ENCODE data around the gene SHLD2.
"Not testable (repeated sequence)": the region's sequence is repeated elsewhere in the genome, so short reads cannot be mapped to it uniquely, and the experiment has no call there.

SHLD2 gene

DNA sequence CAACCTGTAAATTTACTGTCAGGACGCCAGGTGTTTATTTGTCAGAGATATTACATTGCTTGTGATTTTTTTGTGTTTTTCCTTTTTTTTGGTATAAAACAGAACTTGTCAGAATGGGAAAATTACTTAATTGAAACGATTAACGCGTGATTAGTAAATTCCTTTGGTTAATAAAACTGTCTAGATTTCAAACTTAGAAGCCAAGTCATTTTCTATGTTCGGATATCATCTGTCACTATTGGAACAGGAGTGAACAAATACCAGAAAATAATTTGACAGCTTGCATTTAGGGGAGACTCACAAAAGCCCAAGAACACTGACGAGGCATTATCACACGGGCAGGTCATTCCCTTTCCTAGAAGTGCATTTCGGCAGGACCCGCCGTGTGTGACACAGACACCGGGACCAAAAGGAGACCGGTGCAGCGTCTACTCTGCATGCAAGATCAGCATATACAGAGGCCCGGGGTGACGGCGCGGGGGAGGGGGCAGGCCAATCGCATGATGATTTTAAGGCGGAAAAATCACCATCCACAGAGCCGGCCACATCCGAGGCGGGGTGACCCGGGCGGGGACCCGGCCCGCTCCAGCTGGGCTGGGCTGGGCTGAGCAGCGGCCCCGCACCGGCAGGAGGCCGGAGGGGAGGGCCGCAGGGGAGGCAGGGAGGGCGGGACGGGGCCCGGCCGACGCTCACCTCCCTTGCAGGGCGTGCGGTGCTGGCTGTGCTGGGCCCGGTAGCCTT, 1.2 kb upstream of the SHLD2 start:
- no peaks in the 10 kb centered on the region for H3K27me3 Mint-ChIP-seq
- H3K4me3 Mint-ChIP-seq: peak overlapping the region; percentile 87
- H3K36me3 Mint-ChIP-seq (ENCODE audit: low read depth): peaks cover 64% of the 10 kb centered on the region
- peak overlapping the region; percentile 92 for H3K27ac Mint-ChIP-seq
- intact Hi-C loops (cut with micrococcal nuclease): loop anchor here (2.0 kb wide), 1 partner anchor 39 kb away; no protein-coding TSS in a partner anchor
- H3K9me3 Mint-ChIP-seq: no peaks in the 10 kb centered on the region
- peaks cover 41% of the 10 kb centered on the region for H3K4me1 Mint-ChIP-seq (ENCODE audit: low read depth)

DNA sequence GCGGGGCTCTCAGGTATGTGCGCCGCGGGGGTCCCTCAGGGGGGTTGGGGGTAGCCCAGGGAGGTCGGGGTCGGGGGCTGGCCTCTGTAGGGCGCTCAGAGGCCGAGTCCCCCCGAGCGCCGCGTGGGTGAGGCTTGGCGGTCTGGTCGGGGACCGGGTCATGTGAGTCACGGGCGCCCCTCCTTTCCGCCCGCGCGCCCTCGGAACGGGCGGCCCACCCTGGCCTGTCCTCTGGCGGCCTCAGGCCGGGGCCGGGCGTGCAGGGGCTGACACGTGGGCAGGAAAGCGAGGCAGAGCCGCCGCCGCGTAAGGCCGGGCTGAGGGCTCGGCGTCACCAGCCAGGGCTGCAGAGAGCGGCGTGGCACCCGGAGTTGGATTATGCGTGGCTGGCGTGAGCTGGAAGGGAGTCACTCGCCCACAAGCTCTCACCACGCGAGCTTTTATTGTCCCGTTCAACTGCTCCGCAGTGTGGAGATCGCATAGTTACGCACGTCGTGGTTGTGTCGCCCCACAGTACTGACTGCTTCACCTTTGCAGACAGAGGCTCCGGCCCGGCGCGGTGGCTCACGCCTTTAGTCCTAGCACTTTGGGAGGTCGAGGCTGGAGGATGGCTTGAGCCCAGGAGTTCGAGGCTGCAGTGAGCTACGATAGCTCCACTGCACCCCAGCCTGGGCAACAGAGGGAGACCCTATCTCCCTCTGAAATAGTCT, 385 bp downstream of the SHLD2 start:
- Mint-ChIP-seq H3K4me3 (peak overlapping the region; percentile 78), H3K27me3 (no peaks in the 10 kb centered on the region), H3K4me1 (ENCODE audit: low read depth) (peaks cover 40% of the 10 kb centered on the region), H3K36me3 (ENCODE audit: low read depth) (peaks cover 65% of the 10 kb centered on the region), H3K9me3 (no peaks in the 10 kb centered on the region), H3K27ac (peak overlapping the region; percentile 92)
- intact Hi-C loops (cut with micrococcal nuclease): loop anchor here (2.0 kb wide), 1 partner anchor 41 kb away; no protein-coding TSS in a partner anchor

DNA sequence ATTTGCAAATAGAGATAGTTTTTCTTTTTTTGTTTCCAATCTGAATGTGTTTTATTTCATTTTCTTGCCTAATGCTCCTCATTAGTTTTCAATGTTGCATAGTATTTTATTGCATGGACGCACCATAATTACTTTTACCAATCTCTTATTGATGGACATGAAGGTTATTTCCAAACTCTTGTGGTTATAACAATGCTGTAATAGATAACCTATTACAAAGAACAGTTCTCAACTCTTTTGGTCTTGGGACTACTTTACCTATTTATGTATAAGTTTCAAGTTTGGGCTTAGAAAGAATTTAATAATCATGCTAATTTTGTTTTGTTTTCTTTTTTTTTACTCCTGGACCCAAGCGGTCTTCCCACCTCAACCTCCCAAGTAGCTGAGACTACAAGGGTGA, 7.0 kb downstream of the SHLD2 start:
- peaks cover 78% of the 10 kb centered on the region for H3K36me3 Mint-ChIP-seq (ENCODE audit: low read depth)
- H3K27ac Mint-ChIP-seq: no peak overlapping the region
- peaks cover 9% of the 10 kb centered on the region for H3K4me1 Mint-ChIP-seq (ENCODE audit: low read depth)
- intact Hi-C loops (cut with micrococcal nuclease): no loop called here
- no peak overlapping the region for H3K4me3 Mint-ChIP-seq
- H3K9me3 Mint-ChIP-seq: no peaks in the 10 kb centered on the region
- H3K27me3 Mint-ChIP-seq: no peaks in the 10 kb centered on the region

DNA sequence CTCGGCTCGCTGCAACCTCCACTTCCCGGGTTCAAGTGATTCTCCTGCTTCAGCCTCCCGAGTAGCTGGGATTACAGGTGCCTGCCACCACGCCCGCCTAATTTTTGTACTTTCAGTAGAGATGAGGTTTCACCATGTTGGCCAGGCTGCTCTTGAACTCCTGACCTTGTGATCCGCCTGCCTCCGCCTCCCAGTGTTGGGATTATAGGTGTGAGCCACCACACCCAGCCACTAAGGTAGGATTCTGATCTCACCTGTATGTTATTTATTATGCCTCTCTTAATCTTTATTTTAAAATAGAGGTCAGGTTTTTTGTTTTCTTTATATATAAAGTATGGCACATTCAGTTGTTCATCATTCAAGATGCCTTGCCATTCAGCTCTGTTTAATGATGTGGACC, 9.7 kb downstream of the SHLD2 start:
- H3K4me3 Mint-ChIP-seq; H3K4me1 Mint-ChIP-seq (ENCODE audit: low read depth); H3K27me3 Mint-ChIP-seq; intact Hi-C loops (cut with micrococcal nuclease); H3K27ac Mint-ChIP-seq; H3K9me3 Mint-ChIP-seq: not testable (repeated sequence)
- H3K36me3 Mint-ChIP-seq (ENCODE audit: low read depth): peaks cover 81% of the 10 kb centered on the region

DNA sequence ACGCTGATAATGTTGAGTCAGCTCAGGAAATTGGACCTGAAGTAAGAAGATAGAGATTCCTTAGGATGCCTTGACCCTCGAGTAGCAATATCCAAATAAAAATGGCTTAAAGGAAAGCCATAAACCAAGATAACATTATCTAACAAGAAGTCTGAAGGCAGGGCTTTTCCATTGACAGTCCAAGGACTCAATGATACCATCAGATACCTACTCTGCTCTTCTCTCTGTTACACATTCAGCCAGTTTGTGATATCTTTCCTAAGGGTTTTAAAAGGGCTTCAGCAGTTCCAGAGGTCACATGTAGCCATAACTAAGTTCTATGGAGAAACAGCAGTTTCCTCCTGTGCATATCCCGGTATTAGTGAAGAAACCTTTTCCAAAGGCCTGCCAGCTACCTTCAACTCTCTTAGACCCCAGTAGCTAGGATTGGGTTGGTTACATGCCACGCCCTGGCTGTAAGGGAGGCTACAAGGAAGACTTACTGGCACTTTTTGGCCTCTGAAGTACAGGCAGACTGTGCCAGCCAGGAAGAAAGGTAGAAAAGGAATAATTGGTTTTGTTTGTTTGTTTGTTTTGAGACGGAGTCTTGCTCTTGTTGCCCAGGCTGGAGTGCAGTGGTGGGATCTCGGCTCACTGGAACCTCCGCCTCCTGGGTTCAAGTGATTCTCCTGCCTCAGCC, 10.6 kb downstream of the SHLD2 start:
- peaks cover 78% of the 10 kb centered on the region for H3K36me3 Mint-ChIP-seq (ENCODE audit: low read depth)
- no peaks in the 10 kb centered on the region for H3K27me3 Mint-ChIP-seq
- peaks cover 9% of the 10 kb centered on the region for H3K4me1 Mint-ChIP-seq (ENCODE audit: low read depth)
- intact Hi-C loops (cut with micrococcal nuclease): no loop called here
- H3K27ac Mint-ChIP-seq: peak overlapping the region; percentile 27
- H3K9me3 Mint-ChIP-seq: no peaks in the 10 kb centered on the region
- H3K4me3 Mint-ChIP-seq: no peak overlapping the region

DNA sequence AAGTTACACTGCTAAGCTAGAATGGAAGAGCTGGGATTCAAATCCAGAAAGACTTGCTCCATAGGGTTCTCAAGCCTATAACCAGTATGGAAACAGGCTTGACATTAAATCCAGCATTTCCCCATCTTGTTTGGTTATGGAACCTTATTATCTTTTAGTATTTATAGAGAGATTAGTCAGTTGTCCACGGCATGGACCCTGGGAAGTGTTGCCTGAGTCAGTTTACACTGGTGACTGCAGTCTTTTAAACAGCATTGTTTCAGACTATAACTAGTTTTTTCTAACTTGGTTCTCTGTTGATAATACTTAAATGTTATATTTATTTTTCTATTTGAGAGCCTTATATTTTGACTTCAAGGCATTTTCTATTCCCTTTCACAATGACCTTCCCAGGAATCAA, 23.1 kb downstream of the SHLD2 start:
- H3K4me1 Mint-ChIP-seq (ENCODE audit: low read depth); H3K9me3 Mint-ChIP-seq; H3K27ac Mint-ChIP-seq; H3K4me3 Mint-ChIP-seq; intact Hi-C loops (cut with micrococcal nuclease); H3K27me3 Mint-ChIP-seq: not testable (repeated sequence)
- H3K36me3 Mint-ChIP-seq (ENCODE audit: low read depth): peaks cover 43% of the 10 kb centered on the region

DNA sequence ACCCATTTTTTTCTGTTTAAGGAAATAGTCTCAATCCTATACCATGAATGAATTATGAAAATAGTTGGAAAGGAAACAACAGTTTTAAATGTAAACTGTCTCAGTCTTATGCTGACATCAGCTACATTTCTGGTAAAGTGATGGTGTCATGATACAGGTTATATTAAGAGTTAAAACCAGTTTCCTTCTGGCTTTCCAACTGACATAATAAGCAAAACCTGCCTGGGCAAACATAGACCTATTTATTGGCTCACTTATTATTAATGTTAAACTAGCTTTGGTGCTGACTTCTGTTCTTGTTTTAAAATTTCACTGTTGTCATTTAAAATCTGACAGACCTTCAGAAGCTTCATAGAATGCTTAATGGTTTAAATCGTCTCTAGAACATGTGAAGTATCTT, 24.0 kb downstream of the SHLD2 start:
- H3K9me3 Mint-ChIP-seq; H3K27me3 Mint-ChIP-seq; intact Hi-C loops (cut with micrococcal nuclease); H3K4me1 Mint-ChIP-seq (ENCODE audit: low read depth); H3K27ac Mint-ChIP-seq; H3K4me3 Mint-ChIP-seq: not testable (repeated sequence)
- H3K36me3 Mint-ChIP-seq (ENCODE audit: low read depth): peaks cover 36% of the 10 kb centered on the region

DNA sequence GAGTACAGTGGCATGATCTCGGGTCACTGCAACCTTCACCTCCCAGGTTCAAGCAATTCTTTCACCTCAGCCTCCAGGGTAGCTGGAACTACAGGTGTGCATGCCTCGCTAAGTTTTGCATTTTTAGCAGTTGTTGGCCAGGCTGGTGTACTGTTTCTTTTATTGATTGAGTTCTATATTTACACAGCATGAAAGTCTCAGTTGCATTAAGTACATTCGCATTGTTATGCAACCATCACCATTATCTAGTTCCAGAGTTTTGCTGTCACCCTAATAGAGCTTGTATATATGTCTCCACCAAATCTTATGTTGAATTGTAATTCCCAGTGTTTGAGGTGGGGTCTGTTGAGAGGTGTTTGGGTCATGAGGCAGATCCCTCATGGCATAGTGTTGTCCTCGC, 28.3 kb downstream of the SHLD2 start:
- H3K36me3 Mint-ChIP-seq (ENCODE audit: low read depth): peaks cover 21% of the 10 kb centered on the region
- H3K27me3 Mint-ChIP-seq; H3K4me3 Mint-ChIP-seq; H3K9me3 Mint-ChIP-seq; H3K4me1 Mint-ChIP-seq (ENCODE audit: low read depth); intact Hi-C loops (cut with micrococcal nuclease); H3K27ac Mint-ChIP-seq: not testable (repeated sequence)

DNA sequence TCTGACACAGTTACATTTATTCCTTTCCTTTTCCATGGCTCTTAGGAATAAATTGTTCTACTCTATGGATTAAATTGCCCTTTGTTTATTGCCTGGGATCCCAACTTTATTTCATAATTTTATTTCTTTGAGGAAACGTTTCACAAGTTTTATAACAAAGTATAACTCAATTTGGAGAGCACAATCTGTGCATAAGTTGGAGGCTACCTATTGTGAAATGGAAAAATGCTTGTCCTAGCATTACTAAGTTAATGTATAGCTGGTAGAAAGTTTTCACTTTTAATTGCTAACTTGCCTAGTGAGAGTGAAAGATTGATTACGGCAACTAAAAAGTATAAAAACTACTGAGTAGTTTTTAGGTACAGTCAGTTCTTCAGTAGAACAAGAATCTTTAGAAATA, 32.0 kb downstream of the SHLD2 start:
- H3K9me3 Mint-ChIP-seq; H3K27me3 Mint-ChIP-seq; intact Hi-C loops (cut with micrococcal nuclease); H3K4me1 Mint-ChIP-seq (ENCODE audit: low read depth); H3K4me3 Mint-ChIP-seq; H3K27ac Mint-ChIP-seq: not testable (repeated sequence)
- H3K36me3 Mint-ChIP-seq (ENCODE audit: low read depth): peaks cover 25% of the 10 kb centered on the region

DNA sequence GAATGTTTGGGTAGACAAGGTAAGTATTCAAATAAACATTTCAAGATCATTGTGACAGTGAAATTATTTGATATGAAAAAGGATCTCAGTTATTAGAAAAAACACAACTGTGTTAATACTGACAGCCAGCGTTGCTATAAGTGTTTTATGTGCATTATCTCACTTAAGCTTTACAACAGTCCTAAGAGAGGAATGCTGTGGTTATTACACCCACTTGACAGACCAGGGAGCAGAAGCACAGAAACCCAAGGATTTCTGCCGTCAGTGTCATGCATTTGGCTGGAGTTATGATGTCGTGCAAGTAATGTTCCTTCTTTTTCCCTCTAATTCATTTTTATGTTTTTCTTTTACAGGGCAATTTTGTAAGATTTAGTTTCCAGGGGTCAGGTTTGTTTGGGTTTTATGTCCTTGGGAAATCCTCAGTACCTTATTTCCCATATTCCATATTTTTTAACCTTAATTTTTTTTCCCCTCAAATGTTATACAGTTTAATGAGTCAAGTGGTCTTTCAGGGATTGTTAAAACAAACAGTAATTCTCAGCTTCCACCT, 32.7 kb downstream of the SHLD2 start:
- H3K4me3 Mint-ChIP-seq; H3K27ac Mint-ChIP-seq; H3K9me3 Mint-ChIP-seq; H3K27me3 Mint-ChIP-seq; intact Hi-C loops (cut with micrococcal nuclease); H3K4me1 Mint-ChIP-seq (ENCODE audit: low read depth): not testable (repeated sequence)
- H3K36me3 Mint-ChIP-seq (ENCODE audit: low read depth): peaks cover 20% of the 10 kb centered on the region

DNA sequence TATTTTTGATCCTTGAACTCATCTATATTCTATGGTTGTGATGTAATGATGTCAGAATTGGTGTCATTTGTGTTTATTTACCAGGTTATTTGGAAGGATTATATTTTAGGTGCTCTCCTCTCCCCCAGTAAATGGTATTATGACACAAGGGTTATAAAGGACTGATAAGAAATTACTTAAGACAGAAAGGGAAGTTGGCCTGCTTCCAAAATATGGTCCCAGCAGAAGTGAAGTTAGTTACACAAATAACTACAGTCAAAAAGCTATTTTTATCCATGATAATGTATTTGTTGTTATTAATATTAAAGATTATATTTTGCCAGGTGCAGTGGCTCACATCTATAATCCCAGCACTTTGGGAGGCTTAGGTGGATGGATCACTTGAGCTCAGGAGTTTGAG, 37.2 kb downstream of the SHLD2 start:
- intact Hi-C loops (cut with micrococcal nuclease); H3K27me3 Mint-ChIP-seq; H3K9me3 Mint-ChIP-seq; H3K4me3 Mint-ChIP-seq; H3K27ac Mint-ChIP-seq: not testable (repeated sequence)
- peaks cover 10% of the 10 kb centered on the region for H3K4me1 Mint-ChIP-seq (ENCODE audit: low read depth)
- H3K36me3 Mint-ChIP-seq (ENCODE audit: low read depth): peaks cover 34% of the 10 kb centered on the region

DNA sequence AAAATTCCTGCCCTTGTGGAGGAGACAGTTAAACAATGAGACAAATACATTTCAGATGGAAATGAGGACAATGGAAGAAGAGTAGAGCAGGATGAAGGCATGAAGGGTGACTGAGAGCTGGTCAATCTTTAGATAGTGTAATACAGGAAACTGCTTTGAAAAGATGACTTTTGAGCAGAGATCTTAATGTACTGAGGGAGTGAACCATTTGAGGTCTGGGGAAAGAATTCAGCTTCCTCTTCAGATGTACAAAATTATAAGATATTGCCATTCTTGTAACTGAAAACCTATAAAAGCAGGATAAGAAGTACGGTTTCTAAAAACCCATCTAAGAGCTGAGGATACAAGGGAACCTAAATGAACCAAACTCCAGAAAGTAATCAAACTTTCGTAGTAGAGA, 38.9 kb downstream of the SHLD2 start:
- H3K27ac Mint-ChIP-seq; H3K4me3 Mint-ChIP-seq; H3K27me3 Mint-ChIP-seq; H3K4me1 Mint-ChIP-seq (ENCODE audit: low read depth); intact Hi-C loops (cut with micrococcal nuclease): not testable (repeated sequence)
- Mint-ChIP-seq H3K36me3 (ENCODE audit: low read depth) (peaks cover 38% of the 10 kb centered on the region), H3K9me3 (peaks cover 14% of the 10 kb centered on the region)

DNA sequence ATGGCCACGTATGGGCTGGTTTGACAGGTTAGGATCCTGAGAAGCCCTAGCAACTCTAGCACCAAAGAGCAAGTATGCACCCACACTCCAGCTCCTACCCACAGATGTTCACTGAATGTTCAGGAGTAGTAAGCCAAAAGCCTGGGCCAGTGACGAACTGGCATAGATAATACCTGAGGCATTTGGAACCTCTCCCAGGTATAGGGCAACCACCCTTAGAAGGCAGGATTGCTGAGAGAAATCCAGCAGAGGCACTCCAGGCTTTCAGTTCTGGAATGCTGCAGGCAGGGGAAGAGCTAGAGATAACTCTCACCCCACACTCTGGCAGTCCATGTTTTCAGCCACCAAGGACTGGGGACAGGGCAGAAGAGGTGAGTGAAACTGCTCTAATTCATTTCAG, 39.4 kb downstream of the SHLD2 start:
- H3K27ac Mint-ChIP-seq; H3K4me3 Mint-ChIP-seq; intact Hi-C loops (cut with micrococcal nuclease); H3K4me1 Mint-ChIP-seq (ENCODE audit: low read depth); H3K27me3 Mint-ChIP-seq: not testable (repeated sequence)
- peaks cover 35% of the 10 kb centered on the region for H3K36me3 Mint-ChIP-seq (ENCODE audit: low read depth)
- peaks cover 14% of the 10 kb centered on the region for H3K9me3 Mint-ChIP-seq

DNA sequence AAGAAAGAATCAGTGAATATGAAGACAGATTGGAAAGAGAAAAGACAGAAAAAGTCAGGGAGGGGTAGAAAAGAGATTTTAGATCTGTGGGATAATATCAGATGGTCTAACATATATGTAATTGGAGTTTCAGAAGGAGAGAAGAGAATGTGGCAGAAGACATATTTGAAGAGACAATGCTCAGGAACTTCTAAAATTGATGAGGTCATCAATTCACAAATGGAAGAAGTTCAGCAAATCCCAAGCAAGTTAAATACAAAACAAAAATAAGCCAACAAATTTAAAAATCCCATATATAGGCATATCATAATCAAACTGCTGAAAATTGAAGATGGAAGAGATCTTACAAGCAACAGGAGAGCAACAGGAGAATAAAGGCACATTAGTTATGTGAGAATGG, 42.5 kb downstream of the SHLD2 start:
- intact Hi-C loops (cut with micrococcal nuclease): not testable (repeated sequence)

More for the DNA sequence above, 42.5 kb downstream of the SHLD2 start:
- peaks cover 14% of the 10 kb centered on the region for H3K9me3 Mint-ChIP-seq
- not testable (repeated sequence) for H3K27ac Mint-ChIP-seq; H3K4me3 Mint-ChIP-seq; H3K4me1 Mint-ChIP-seq (ENCODE audit: low read depth); H3K27me3 Mint-ChIP-seq
- peaks cover 26% of the 10 kb centered on the region for H3K36me3 Mint-ChIP-seq (ENCODE audit: low read depth)

All from dendritic cell treated with granulocyte-macrophage colony-stimulating factor and Interleukin-4, amounts not matched to agents 40 ng/mL and 50 ng/mL, for 4 days (primary cell).